ENCODE results near the gene NSUN6.
A peak's percentile ranks its signal among the peaks of the same experiment; 100 is the strongest.

Gene NSUN6

GRCh38 chr10:18523858-18524257, 127.5 kb downstream of the NSUN6 start:
- TF ChIP-seq GATA2 (IDR thresholded peaks at IDR 0.05; ENCODE audit: low read depth, low read length) (no peak), GATA3 (IDR thresholded peaks at IDR 0.05; ENCODE audit: low read depth, low read length) (no peak)

GRCh38 chr10:18523025-18523424, 128.4 kb downstream of the NSUN6 start:
- TF ChIP-seq GATA2 (IDR thresholded peaks at IDR 0.05; ENCODE audit: low read depth, low read length) (no peak), GATA3 (IDR thresholded peaks at IDR 0.05; ENCODE audit: low read depth, low read length) (no peak)

- TF ChIP-seq GATA2 (IDR thresholded peaks at IDR 0.05; ENCODE audit: low read depth, low read length) (peak; percentile 57; the same call in 1 of the 2 replicates), GATA3 (IDR thresholded peaks at IDR 0.05; ENCODE audit: low read depth, low read length) (peak; percentile 58)
Measured at GRCh38 chr10:18516851-18517250, 134.5 kb downstream of the NSUN6 start.

- TF ChIP-seq GATA3 (IDR thresholded peaks at IDR 0.05; ENCODE audit: low read depth, low read length) (no peak), GATA2 (IDR thresholded peaks at IDR 0.05; ENCODE audit: low read depth, low read length) (no peak)
Measured at GRCh38 chr10:18514537-18514936, 136.8 kb downstream of the NSUN6 start.

GRCh38 chr10:18508587-18508986, 142.8 kb downstream of the NSUN6 start:
- TF ChIP-seq GATA2 (IDR thresholded peaks at IDR 0.05; ENCODE audit: low read depth, low read length): no peak
- TF ChIP-seq GATA3 (IDR thresholded peaks at IDR 0.05; ENCODE audit: low read depth, low read length): no peak

- no peak for TF ChIP-seq GATA2 (IDR thresholded peaks at IDR 0.05; ENCODE audit: low read depth, low read length)
- no peak for TF ChIP-seq GATA3 (IDR thresholded peaks at IDR 0.05; ENCODE audit: low read depth, low read length)
Measured at GRCh38 chr10:18505456-18506118, 145.8 kb downstream of the NSUN6 start.

- TF ChIP-seq GATA3 (IDR thresholded peaks at IDR 0.05; ENCODE audit: low read depth, low read length) (no peak), GATA2 (IDR thresholded peaks at IDR 0.05; ENCODE audit: low read depth, low read length) (no peak)
Measured at GRCh38 chr10:18504161-18504560, 147.2 kb downstream of the NSUN6 start.

GRCh38 chr10:18501629-18502028, 149.8 kb downstream of the NSUN6 start:
- TF ChIP-seq GATA2 (IDR thresholded peaks at IDR 0.05; ENCODE audit: low read depth, low read length) (no peak), GATA3 (IDR thresholded peaks at IDR 0.05; ENCODE audit: low read depth, low read length) (no peak)

GRCh38 chr10:18501198-18501597, 150.2 kb downstream of the NSUN6 start:
- TF ChIP-seq GATA2 (IDR thresholded peaks at IDR 0.05; ENCODE audit: low read depth, low read length) (no peak), GATA3 (IDR thresholded peaks at IDR 0.05; ENCODE audit: low read depth, low read length) (no peak)

- TF ChIP-seq GATA3 (IDR thresholded peaks at IDR 0.05; ENCODE audit: low read depth, low read length) (no peak), GATA2 (IDR thresholded peaks at IDR 0.05; ENCODE audit: low read depth, low read length) (no peak)
Measured at GRCh38 chr10:18500576-18500975, 150.8 kb downstream of the NSUN6 start.

- TF ChIP-seq GATA3 (IDR thresholded peaks at IDR 0.05; ENCODE audit: low read depth, low read length) (no peak), GATA2 (IDR thresholded peaks at IDR 0.05; ENCODE audit: low read depth, low read length) (no peak)
Measured at GRCh38 chr10:18498998-18499397, 152.4 kb downstream of the NSUN6 start.

GRCh38 chr10:18497806-18498369, 153.5 kb downstream of the NSUN6 start:
- TF ChIP-seq GATA2 (IDR thresholded peaks at IDR 0.05; ENCODE audit: low read depth, low read length) (no peak), GATA3 (IDR thresholded peaks at IDR 0.05; ENCODE audit: low read depth, low read length) (no peak)
